ENCODE data around the gene ZSWIM6.

ZSWIM6 gene

DNA sequence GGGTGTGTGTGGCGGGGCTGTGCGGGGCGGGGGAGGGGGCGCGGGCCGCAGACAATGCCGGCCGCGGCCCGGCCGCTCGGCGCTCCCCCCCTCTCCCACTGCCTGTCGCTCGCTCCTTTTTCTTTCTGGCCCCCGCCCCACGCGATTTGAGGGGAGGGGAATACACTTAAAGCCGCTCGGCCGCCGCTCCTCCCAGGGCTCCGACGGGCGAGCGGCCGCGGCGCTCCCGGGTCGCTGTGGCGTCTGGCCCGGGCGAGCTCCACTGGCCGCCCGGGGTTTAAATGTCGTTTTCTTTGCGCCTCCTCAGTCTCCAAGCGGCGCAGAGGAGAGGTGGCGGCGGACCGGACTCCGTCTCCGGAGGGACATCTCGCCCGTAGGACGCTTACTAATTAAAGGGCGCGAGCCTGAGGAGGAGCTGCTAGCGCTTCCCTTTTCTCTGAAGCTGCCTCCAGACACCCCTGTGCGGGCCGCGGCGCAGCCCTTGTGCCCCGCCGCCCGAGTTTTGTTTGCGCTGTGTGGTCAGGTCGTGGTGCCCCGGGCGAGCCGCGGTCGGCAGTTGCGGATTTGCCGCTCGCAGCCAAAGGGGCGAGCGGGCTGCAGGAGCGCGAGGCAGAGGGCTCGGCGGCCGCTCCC, 1.4 kb downstream of the ZSWIM6 start:
- no peak for DNase-seq

DNA sequence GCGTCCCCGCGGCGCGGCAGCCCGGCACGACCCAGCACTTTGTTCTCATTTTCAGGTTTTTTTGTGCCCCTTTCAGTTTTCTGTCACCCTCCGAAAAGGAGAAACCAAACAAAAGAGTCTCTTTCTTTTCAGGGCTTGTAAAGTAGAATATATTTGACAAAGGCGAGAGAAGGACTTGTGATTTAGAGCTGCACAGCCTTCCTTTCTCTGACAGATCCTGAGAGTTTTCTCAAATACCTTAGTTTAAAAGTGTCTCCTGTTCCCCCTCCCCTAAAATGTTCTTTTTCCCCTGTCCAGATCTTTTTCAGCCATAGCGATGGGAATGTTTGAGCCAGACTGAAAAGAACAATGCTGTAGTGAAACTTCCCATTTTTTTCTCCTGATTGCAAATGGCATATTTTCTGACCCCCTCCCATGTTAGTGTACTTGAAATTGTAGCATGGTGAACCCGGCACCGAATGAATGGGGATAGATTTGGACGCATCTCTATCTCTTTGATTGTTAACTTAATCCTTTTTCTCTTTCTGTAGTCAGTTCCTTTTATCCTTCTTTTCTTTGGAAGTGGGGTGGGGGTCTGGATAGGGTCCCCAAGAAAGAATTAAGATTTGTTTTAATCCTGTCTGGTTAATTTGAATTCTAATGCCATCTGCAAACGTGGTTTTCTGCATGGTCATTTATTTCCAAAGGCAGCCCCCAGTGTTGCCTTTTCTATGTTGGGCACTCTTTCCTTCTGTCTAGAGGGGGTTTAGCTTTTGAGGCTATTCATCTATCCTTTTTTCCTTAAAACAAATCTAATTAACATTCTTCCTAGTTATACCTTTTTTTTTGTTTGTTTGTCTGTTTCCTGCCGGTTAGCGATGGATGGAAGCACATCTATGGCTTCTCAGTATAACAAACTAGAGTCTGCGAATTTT, 2.2 kb downstream of the ZSWIM6 start:
- DNase-seq: no peak

DNA sequence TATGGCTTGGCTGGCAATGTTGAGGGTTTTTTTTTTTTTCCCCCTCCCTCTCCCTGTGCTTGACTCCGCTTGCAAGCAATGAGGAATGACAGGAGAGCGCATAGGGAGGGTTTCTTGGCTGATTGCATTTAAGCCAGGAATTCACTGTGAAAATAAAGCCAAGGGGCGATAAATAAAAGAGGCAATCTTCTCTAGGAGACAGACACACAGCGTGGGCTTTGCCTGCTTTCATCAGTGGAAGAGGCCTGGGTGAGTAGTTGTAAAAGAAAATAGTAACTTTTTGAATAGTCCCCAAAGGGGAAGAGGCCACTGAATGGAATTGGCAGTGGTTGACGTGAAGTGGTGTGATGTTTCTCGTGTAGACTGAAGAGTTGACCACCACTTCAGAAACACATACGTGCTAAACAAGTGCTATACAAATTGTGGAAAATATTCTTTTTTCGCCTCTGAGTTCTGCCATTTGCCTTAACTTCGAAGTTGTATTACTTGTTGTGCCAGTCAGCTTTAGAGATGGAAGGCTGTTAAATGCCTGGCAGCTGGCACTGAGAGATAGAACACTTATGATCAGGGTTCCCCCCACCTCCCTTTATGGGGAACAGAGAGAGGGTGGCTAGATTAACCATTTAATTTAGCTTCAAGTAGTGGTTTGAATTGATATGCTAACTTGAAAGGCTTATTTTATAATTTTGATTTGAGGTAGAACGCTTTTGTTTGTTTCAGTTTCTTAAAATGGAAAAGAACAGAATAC, 3.0 kb downstream of the ZSWIM6 start:
- no peak for DNase-seq

DNA sequence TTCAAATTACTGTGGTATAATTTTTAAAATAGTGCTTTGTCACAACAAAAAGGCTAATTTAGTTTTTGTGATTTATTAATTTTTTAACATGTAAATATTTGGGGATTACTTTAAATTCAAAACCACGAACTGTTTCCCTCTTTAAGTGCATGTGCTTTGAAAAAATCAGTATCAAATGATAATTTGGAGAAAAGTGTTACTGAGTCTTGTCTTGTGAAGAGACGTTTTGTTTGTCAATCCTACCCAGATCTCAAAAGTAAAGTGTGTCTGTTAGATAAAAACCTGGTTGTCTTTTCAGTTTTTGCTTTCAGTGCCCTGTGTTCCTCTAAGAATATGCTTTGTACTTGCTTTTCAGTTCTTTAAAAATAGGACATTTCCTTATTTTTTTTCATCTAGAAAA, 7.7 kb downstream of the ZSWIM6 start:
- no peak for DNase-seq

DNA sequence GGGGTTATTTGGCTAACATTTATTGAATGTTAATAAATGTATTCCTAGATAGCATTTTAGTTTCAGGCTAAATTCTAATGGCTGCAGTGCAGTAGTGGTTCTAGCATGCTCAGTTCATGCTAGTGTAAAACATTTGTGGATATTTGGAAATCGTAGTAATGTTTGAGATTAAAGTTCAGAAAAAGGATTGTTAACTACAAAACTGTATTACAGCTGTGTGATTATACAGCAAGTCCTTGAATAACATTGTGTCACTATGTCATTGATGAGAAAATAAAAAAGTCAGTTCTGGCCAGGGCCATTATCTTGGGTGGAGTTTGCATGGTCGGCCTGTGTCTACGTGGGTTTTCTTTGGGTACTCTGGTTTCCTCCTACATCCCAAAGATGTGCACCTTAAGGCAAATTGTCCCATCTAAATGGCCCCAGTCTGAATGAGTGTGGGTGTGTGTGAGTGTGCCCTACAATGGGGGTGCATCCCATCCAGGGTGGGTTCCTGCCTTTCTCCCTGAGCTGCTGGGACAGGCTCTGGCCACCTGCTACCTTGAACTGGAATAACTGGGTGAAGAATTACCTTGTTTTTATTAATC, 8.8 kb downstream of the ZSWIM6 start:
- DNase-seq: no peak

DNA sequence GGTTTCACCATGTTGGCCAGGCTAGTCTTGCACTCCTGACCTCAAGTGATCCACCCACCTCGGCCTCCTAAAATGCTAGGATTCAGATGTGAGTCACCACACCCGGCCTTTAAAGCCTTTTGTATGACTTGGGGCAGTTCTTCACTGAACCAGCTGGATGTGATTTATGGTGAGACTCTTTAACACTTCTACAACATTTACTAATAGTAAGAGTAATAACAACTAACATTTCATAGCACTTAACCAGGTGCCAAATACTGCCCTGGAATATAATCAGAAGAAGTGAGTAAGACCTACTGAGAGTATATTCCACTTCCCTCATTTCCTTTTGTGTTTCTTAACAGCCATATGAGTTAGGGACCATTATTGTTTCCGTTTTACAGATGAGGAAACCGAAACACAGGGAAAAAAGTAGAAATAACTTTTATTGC, 10.0 kb downstream of the ZSWIM6 start:
- no peak for DNase-seq

DNA sequence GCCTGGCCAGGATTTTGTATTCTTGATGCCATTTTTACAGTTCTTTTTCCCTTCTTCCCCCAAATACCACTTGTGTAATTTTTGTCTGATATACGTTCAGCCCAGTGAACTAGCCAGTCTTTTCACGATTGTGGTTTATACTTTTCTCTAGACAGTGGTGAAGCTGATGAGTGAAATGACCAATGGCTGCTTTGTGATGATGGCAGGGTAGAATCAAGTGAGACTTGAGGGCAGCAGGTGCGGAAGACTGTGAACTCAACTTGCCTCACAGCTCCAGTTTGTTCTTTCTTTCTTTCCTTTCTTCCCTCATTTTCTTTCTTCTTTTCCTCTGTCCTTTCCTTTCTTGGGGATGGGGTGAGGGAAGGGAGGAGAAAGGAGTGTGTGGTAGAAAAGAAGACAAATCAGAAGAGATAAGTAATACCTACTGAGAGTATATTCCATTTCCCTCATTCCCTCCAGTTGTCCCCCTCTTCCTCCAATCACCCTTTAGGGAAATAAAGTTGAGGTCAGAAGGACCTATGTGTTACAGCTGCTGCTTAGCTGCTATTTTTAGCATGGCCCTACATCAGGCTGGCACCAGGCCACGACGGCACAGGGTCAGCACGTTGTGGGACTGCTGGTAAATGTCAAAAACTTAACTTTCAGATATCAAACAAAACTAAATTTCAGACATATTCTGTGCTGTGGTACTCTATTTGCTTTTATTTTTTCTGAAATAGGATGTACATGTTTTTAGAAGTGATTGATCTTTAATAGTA, 12.3 kb downstream of the ZSWIM6 start:
- no peak for DNase-seq

DNA sequence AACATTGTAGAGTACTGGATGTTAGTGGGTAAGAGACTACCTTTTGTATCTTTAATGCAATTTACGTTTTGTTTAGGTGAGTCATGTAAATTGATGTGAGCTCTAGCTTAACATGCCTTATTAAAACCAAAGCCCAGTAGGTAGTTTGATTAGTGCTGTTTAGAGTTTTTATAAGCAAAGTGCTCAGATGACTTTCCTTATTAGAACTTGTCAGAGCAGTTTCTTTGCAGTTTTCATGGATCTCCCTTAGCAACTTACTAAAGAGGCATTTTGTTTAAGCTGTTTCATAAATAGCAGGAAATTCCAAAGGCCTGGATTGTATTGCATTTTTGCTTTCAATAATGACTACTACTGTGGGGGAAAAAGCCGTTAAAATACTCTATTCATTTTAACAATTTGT, 14.5 kb downstream of the ZSWIM6 start:
- DNase-seq: no peak

DNA sequence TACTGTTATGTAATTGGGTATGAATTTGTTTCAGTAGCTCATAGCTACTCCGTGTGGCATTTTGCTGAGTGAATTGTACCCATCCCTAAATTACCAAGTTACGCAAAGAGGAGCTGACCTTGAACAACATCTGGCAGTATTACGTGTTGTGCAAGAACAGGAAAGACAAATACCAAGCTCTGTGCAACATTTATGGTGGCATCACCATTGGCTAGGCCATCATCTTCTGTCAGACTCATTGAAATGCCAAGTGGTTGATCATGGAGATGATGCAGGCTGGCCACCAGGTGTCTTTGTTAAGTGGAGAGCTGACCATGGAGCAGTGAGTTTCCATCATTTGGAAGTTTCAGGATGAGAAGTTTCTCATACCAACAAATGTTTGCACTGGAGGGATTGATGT, 15.0 kb downstream of the ZSWIM6 start:
- DNase-seq: no peak

DNA sequence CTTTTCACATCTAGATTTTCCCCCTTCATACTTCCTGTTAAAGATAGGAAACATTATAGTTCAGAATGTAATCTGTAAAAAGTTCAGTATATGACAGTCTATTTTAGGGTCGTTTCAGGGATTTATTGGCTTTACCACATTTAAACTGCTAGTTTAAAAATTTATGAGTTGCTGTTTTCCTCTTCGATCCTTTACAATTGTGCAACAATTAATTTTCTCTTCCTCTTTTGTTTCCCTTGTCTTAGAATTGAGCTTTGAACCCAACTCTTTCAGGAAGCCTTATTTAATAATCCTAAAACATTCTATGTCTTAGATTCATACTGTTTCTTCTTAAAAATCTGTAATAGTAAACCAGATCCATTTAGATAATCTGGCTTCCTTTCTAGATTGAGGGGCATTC, 16.4 kb downstream of the ZSWIM6 start:
- no peak for DNase-seq

DNA sequence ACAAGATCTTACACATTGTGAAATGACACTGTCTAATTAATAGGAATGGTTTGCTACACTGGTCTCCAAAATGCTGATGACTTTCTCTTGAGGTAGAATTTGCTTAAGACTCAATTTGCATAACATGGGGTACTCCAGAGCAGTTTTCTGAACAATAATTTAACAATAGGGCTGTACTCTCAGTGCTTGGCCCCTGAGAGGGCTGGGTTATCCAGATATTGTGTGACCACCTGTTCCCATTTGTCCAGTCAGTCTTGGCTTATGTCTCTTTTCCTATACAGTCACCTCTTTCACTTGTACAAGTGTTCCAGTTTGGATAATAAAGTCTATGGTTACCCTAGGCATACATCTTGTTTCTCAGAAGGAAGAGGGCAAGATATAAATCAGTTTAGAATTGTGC, 17.9 kb downstream of the ZSWIM6 start:
- DNase-seq: no peak

DNA sequence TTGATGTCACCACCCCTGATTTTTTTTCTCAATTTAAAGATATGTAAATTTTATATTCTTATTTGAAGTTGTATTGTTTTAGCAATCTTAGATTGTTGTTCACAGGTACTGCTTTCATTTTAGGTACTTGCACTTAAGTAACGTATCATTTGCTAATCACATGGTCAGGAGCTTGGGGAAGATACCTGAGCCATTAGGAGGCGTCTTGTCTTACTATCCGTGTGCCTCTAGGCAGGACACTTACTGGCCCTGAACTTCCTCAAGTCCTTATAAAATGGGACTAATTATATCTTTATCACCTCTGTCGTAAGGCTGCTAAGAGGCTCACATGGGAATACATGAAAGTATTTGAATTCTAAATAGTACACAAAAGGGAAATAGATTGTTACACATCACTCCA, 18.5 kb downstream of the ZSWIM6 start:
- no peak for DNase-seq

DNA sequence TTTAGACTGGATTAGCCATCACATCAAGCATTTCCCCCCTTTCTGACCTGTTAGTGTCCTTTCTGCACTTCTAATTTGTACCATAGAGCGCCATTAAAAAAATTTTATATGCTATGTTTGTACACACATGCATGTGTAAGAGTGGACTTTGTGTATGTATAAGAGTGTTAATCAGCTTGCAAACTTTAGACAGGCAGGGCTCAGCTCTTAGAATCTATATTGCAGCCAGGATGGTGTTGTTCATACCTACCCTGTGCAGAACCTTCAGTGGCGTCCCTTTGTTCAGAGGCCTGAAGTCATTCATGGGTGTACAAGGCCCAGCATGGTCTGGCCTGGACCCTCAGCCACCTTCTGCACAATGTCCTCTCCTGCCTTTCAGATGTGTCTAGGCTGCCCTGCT, 19.7 kb downstream of the ZSWIM6 start:
- no peak for DNase-seq

DNA sequence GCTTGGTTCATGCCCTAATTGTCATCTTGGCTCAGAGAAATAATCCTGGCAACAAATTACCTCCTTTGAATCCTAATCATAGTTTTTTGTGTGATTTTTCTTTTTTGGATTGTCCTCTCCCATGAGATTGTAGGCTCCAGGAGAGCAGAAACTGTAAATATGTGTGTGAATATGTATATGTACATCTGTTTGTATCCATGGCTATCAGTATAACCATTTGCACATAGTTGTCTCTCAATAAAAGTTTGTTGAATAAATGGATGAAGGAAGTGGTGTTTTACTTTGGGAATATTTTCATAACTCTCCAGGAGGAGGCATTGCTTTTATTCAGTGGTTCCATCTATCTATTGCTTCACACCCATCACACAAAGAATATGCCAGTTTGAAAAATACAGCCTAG, 20.1 kb downstream of the ZSWIM6 start:
- DNase-seq: no peak

DNA sequence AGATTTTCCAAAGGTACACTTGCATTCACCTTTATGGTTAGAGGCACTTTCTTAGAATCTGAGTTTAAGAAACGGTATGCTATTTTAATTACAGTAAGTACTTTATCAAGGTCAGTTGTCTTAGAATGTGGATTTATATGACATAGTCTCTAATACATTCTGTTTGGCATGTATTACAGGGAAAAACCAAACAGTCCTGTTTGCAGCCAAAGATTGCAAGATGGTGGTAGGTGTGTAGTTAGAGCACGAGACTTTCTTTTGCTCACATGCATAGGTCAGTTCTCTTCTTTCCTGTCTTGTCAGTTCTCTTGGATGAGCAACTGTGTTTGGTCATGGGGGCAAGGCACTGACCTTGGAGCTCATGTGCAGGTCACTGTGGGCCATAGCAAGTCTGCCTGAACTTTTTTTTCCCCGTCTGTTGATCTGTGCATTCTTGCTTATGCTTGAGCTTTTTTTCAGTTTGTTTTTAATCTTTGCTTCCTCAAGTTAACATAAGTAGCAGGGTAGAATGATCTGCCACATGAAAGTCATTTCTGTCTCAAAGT, 20.6 kb downstream of the ZSWIM6 start:
- no peak for DNase-seq

DNA sequence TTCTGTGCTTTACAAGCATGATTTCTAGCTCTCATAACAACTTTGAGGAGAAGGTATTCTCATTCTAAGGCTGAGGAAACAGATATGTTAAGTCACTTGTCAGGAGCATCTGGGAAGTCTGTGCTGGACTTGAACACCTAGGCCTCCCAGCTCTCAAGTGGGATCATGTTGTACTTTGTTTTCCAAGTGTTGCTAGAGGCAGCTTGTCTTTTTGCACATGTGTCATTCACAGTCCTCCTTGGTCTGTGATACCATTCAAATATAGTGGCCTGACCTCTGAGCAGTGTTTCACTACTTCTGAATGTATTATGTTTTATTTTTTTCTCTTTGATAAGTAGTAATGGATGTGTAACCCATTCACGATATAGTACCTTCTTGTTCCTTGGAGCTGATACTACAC, 21.2 kb downstream of the ZSWIM6 start:
- DNase-seq: no peak

DNA sequence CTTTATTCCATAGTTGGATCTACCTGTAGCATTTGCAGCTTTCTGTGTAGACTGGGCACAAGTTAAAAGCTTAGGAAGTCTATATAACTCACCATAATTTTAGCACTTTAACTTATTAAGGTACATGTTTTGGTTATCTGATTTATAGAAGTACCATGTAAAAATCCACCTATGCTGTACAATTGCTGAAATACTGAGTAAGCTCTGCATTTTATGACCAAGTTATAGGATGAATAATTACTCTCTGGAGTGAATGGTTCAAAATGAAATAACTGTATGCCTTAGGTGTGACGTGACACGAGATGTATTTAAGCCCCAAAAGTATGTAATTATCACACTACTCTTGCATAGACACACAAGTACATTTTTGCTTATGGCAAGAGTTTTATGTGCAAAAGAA, 22.1 kb downstream of the ZSWIM6 start:
- DNase-seq: no peak

DNA sequence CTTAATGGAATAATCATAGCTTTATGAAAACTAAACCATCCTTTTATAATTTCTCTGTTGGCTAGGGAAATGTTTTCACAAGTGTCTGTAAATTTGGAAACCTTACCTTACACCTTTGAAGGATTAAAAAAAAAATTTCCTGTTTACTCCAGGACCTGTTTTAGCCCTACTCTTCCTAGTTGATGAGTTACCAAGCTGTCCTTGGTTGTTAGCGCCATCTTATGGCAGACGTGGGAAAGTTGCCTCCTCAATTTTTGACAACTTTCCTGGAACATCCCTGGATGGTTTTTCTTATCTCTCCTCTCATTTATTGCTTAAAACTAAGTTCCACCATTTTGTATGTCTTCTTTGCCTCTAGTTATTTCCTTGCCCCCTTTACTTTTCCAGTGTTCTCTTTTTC, 25.7 kb downstream of the ZSWIM6 start:
- DNase-seq: no peak

DNA sequence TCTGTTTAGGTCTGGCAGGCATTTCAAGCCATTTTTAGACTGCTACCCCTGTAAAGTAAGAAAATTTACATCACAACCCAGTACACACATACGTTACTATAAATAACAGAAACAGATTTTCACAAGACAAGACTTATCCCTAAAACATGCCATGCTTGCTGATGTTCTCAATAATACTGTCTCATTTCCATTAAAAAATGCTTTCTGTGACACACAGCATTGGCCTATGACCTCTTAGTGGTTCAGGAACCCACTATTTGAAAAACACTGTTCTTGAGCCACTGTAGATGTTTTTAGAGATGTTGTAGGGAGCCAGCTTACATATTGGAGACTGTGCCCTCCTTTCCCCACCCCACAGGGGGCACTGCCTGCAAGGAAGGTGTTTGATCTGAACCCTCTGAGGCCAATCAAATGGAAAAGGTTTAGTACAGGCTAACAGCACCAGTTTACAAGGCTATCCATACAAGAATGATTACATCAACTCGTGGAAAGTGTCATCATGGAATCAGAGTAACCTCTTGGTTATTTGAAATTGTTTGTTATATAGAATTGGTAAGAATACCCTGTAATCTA, 30.8 kb downstream of the ZSWIM6 start:
- no peak for DNase-seq

DNA sequence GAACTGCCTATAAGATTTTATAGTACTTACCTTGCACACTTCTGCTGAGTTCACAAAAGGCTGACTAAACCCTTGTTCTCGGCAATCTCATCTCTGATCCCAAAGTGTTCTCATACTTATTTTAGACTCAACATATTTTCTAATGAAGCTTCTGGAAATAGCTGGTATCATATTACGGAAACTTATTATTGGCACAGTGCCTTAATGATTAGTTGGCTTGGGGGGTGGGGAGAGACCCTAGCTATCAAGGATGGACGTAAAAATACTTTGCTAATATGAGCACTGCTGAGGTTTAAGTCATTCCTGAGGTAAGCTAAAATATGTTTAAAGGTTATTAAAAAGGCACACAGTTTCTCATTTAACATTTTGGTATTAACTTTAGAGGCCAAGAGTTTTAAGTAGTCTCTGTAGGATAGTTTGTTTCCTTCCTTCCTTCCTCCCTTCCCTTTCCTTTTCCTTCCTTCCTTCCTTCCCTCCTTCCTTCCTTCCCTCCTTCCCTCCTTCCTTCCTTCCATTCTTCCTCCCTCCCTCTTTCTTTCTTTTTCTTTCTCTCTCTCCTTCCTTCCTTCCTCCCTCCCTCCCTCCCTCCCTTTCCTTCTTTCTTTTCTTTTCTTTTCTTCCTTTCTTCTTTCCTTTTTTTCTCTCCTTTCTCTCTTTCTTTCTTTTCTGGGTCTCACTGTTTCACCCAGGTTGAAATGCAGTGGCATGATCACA, 31.5 kb downstream of the ZSWIM6 start:
- no peak for DNase-seq

DNA sequence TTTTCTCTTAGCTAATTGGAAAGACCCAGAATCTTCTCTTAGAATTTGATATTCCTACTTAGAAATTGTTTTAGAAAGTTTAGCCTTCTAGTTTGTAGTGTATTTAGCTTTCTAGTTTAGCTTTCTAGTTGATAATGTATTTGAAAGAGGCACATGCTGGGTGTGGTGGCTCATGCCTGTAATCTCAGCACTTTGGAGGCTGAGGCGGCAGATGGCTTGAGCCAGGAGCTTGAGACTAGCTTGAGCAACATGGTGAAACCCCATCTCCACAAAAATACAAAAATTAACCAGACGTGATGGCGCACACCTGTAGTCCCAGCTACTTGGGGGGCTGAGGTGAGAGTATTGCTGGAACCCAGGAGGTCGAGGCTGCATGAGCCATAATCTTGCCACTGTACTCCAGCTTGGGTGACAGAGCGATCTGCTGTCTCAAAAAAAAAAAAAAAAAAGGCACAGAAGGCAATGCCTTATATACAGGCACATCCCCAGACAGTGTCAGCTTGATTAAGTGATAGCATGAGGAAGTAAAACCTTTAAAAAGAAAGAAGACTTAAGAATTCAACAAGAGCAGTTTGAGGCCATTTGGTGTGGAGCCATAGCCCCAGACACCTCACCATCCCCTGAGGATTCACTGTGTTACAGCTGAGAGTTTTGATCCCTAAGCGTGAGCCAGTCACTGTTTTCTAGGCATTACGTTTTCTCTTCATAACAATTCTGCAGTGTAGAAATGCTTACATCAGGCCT, 34.6 kb downstream of the ZSWIM6 start:
- DNase-seq: no peak
